ENCODE results near the gene ZNF567. TPM values are rescaled to one million over a fixed set of nuclear protein-coding genes. Genes with fewer than 3 reads are reported as not detected.

ZNF567 gene
- 11.0 to 12.9 TPM (median 11.3 TPM) in 3 replicates for total RNA-seq

- peaks cover 18% of the 10 kb centered on the region for H3K9me3 Mint-ChIP-seq
- TF ChIP-seq CTCF (IDR thresholded peaks at IDR 0.05; ENCODE audit: unreplicated experiment), result no peak
- DNase-seq (ENCODE audit: low spot score in 2 of 2, unreplicated experiment in 2 of 2), result peak; percentile 97 to 98
- peak within 1 kb of the TSS; percentile 97 for H3K4me3 Mint-ChIP-seq
- peak within 1 kb of the TSS; percentile 97 for H3K27ac Mint-ChIP-seq
- peaks cover 26% of the 10 kb centered on the region for H3K4me1 Mint-ChIP-seq
- H3K36me3 Mint-ChIP-seq, result peaks cover 43% of the 10 kb centered on the region
- no peaks in the 10 kb centered on the region for H3K27me3 Mint-ChIP-seq (ENCODE audit: low read depth)
These were observed at the start of gene ZNF567 for GRCh38 chr19:36687214-36688056. ZNF567 (plus strand) TSS chr19:36687612; CDS start chr19:36694868, 7,256 bp downstream.

DNA sequence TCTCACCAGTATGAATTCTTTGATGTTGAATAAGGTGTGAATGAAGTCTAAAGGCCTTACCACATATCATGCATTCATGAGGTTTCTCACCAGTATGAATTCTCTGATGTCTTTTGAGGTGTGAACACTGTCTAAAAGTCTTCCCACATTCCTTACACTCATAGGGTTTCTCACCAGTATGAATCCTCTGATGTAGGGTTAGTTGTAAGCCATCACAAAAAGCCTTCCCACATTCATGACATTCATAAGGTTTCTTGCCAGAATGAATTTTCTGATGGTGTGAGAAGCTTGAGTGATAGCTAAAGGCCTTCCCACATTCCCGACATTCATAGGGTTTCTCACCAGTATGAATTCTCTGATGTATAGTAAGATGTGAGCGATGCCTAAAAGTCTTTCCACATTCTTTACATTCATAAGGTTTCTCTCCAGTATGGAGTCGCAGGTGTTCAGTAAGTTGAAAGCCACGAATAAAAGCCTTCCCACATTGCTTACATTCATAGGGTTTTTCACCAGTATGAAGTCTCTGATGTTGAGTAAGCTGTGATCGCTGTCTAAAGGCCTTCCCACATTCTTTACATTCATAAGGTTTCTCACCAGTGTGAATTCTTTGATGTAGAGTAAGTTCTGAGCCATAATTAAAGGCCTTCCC, 48.4 kb upstream of the ZNF567 start:
- peaks cover 74% of the 10 kb centered on the region for H3K36me3 Mint-ChIP-seq

DNA sequence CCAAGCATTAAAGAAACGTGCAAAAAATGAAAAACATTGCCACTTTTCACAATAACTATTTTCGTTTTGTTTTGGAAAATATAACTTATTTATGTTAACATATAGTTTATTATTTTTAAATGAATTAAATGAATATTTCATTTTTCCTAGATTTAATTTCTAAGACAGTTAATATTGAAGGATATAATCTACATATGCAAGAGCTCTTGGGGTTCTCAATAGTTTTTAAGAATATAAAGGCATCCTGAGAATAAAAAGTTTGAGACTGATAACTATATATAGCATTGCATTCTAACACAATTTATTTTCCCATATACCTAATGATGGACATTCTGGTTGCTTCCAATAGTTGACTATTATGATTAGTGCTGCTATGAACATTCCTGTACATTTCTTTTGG, 40.7 kb upstream of the ZNF567 start:
- DNase-seq (ENCODE audit: low spot score in 2 of 2, unreplicated experiment in 2 of 2), result no peak
- Mint-ChIP-seq H3K9me3 (peaks cover 46% of the 10 kb centered on the region), H3K4me1 (no peaks in the 10 kb centered on the region), H3K36me3 (peaks cover 66% of the 10 kb centered on the region), H3K27me3 (ENCODE audit: low read depth) (no peaks in the 10 kb centered on the region), H3K4me3 (no peak overlapping the region), H3K27ac (no peak overlapping the region)
- no peak for TF ChIP-seq CTCF (IDR thresholded peaks at IDR 0.05; ENCODE audit: unreplicated experiment)

More for the DNA sequence above, 48.4 kb upstream of the ZNF567 start:
- Mint-ChIP-seq H3K9me3 (peaks cover 71% of the 10 kb centered on the region), H3K27ac (no peak overlapping the region), H3K4me3 (no peak overlapping the region), H3K4me1 (no peaks in the 10 kb centered on the region), H3K27me3 (ENCODE audit: low read depth) (no peaks in the 10 kb centered on the region)
- no peak for DNase-seq (ENCODE audit: low spot score in 2 of 2, unreplicated experiment in 2 of 2)
- TF ChIP-seq CTCF (IDR thresholded peaks at IDR 0.05; ENCODE audit: unreplicated experiment), result no peak

DNA sequence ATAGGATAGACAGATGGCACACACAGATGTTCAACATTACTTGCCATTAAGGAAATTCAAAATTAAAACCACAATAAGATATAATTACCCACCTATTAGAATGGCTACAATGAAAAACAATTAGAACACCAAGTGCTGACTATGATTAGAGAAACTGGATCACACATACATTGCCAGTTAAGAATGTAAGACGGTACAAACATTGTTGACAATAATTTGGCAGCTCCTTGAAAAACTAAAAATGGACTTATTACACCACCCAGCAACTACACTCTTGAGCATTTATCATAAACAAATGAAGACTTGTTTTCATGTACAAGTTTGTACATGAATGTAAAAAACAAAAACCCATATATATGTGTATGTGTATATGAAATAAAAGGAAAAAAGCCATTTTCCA, 34.5 kb upstream of the ZNF567 start:
- DNase-seq (ENCODE audit: low spot score in 2 of 2, unreplicated experiment in 2 of 2), result no peak
- Mint-ChIP-seq H3K4me3 (no peak overlapping the region), H3K4me1 (no peaks in the 10 kb centered on the region), H3K27me3 (ENCODE audit: low read depth) (no peaks in the 10 kb centered on the region), H3K27ac (no peak overlapping the region), H3K36me3 (peaks cover 70% of the 10 kb centered on the region), H3K9me3 (peaks cover 52% of the 10 kb centered on the region)
- no peak for TF ChIP-seq CTCF (IDR thresholded peaks at IDR 0.05; ENCODE audit: unreplicated experiment)

DNA sequence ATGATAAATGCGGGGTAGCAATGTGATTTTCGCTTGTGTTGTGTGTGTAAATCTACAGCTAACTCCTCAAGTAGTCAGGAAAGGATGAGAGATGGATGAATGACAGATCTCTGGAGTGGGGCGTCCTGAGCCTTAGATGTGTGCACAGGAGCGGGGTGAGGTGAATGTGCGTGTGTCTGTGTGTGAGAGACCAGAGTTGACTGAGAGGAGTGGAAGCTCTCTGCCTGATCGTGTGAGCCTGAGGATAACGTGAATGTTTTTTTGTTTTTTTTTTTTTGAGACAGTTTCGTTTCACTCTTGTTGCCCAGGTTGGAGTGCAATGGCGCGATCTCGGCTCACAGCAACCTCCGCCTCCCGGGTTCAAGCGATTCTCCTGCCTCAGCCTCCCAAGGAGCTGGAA, 21.6 kb upstream of the ZNF567 start:
- H3K9me3 Mint-ChIP-seq, result peaks cover 36% of the 10 kb centered on the region
- H3K27ac Mint-ChIP-seq, result peak overlapping the region; percentile 84
- no peak for TF ChIP-seq CTCF (IDR thresholded peaks at IDR 0.05; ENCODE audit: unreplicated experiment)
- H3K27me3 Mint-ChIP-seq (ENCODE audit: low read depth), result no peaks in the 10 kb centered on the region
- H3K36me3 Mint-ChIP-seq, result peaks cover 44% of the 10 kb centered on the region
- DNase-seq (ENCODE audit: low spot score in 2 of 2, unreplicated experiment in 2 of 2), result no peak
- H3K4me3 Mint-ChIP-seq, result peak overlapping the region; percentile 99
- H3K4me1 Mint-ChIP-seq, result peaks cover 27% of the 10 kb centered on the region

Measured in mesothelial cell of epicardium (in vitro differentiated cells).